GM21717 (cell line): ENCODE results near the gene ATP2A2.
A peak's percentile ranks its signal among the peaks of the same experiment; 100 is the strongest.

ENCODE experiments used
- ATAC-seq: cut with Tn5 transposase; IDR thresholded peaks from one replicate; pipeline ENCODE4 v1.9.1; 2021; ENCODE audit warnings: mild to moderate bottlenecking, moderate library complexity; ENCODE audit not compliant: unreplicated experiment

The ATP2A2 gene

GRCh38 chr12:110289044-110289710, 8.1 kb downstream of the ATP2A2 start:
- no peak for ATAC-seq

GRCh38 chr12:110289711-110290078, 8.6 kb downstream of the ATP2A2 start:
- no peak for ATAC-seq

- ATAC-seq, result no peak
These were observed 20.2 kb downstream of the ATP2A2 start for GRCh38 chr12:110301065-110301806.

DNA sequence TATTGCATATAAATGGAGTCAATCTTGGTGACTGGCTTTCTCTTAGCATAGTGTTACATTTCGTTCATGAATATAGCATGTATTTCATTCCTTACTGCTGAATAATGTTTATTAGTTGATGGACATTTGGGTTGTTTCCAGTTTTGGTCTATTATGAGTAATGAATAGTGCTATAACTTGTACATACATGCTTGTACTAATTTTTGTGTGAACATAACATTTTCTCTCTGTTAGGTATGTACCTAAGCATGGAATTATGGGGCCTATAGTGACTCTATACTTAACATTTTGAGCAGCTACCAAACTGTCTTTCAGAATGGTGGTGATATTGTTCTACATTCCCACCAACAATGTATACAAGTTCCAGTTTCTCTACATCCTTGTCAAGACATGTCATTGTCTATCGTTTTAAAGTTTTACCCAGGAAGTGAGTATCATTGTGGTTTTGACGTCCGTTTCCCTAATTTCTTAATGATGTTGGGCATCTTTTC, 23.1 kb downstream of the ATP2A2 start:
- no peak for ATAC-seq

GRCh38 chr12:110307372-110307771, 26.3 kb downstream of the ATP2A2 start:
- no peak for ATAC-seq

GRCh38 chr12:110310763-110311162, 29.7 kb downstream of the ATP2A2 start:
- ATAC-seq, result no peak

DNA sequence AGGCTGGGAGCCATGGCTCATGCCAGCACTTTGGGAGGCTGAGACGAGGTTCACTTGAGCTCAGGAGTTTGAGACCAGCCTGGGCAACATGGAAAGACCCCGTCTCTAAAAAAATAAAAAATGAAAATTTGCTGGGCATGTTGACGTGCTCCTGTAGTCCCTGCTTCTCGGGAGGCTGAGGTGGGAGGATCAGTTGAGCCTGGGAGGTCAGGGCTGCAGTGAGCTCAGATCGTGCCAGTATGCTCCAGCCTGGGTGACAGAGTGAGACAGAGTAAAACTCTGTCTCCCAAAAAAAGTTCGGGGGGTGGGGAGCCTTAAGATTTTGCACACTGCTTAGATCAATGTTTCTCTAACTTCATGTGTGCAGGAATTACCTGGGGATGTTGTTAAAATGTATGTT, 30.9 kb downstream of the ATP2A2 start:
- ATAC-seq, result no peak

DNA sequence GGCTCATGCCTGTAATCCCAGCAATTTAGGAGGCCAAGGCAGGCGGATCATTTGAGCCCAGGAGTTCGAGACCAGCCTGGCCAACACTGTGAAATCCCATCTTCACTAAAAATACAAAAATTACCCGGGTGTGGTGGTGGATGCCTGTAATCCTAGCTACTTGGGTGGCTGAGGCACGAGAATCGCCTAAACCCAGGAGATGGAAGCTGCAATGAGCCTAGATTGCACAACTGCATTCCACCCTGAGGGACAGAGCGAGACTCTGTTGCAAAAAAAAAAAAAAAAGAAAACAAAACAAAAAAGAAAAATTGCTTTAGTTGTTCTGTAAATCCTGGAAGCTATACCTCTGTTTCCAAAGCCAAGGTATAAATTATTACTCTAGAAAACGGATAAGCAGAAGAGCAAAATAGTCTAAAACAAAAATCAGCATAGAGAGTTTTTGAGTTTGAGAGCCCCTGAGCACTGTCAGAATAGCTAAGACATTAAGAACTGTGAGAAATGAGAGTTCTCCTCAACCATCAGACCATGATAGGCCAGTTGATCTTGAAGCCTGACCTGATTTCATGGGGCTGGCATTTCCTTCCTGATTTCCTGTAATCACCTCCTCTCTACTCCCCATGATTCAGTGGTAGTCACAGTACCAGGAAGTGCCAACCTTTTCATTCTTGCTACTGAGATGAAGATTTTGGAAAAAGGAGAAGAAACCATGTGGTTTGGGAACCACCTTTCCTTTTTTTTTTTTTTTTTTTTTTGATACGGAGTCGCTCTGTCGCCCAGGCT, 31.7 kb downstream of the ATP2A2 start:
- no peak for ATAC-seq

DNA sequence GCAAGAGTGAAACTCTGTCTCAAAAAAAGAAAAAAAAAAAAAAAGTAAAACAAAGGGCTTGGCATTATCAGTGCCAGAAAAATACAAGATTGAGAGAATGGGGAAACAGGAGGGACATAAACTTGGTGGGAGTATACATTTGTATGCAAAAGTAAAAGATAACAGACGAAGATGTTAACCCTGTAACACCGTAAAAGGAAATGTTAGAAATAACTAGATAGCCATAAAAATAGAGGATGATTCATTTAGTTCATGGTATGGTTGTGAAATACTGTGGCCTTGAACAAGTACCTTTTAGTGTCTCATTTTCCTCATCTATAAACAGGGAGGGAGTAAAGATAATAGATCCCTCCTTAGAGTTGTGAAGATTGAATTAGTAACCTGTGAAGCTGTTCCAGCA, 33.3 kb downstream of the ATP2A2 start:
- ATAC-seq, result peak; percentile 47

- no peak for ATAC-seq
These were observed 35.8 kb downstream of the ATP2A2 start for GRCh38 chr12:110316861-110317260.

GRCh38 chr12:110317911-110318310, 36.9 kb downstream of the ATP2A2 start:
- ATAC-seq, result no peak

GRCh38 chr12:110320550-110320949, 39.5 kb downstream of the ATP2A2 start:
- no peak for ATAC-seq

DNA sequence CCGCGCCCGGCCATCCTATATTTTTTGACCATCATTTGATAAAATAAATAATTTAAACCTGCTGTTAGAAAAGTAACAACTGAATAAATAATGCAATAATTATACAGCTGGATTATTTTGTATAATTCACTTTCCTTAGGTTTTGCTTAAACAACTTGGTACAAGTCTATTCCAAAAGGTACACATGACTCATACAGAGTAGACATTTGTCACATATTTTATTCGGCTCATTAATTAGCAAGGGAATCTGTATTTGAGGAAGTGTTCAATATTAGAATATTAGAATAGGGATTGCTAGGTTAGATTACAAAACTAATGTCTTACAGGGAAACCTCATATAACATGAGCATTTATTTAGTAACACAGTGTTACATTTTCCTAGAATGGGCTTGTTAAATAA, 48.7 kb downstream of the ATP2A2 start:
- no peak for ATAC-seq

- ATAC-seq, result no peak
These were observed 49.1 kb downstream of the ATP2A2 start for GRCh38 chr12:110330124-110330523.

DNA sequence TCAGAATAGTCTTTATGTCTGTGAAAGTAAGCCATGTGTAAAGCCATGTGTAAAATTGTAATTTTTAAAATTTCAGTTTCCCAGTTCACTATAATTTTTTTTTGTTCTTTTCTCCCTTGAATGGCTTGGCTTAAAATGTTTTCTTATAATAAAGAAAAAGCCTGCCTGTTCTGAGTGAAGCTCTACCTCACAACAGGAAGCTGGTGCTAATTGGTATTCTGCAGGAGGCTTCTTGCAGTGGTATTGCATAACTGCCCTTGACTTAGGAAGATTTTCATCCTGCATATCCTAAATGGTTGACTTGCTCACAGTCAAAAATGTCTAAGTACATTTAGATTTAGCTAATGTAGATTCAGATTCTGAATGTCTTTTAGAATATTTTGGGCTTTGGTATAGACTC, 49.5 kb downstream of the ATP2A2 start:
- ATAC-seq, result no peak

DNA sequence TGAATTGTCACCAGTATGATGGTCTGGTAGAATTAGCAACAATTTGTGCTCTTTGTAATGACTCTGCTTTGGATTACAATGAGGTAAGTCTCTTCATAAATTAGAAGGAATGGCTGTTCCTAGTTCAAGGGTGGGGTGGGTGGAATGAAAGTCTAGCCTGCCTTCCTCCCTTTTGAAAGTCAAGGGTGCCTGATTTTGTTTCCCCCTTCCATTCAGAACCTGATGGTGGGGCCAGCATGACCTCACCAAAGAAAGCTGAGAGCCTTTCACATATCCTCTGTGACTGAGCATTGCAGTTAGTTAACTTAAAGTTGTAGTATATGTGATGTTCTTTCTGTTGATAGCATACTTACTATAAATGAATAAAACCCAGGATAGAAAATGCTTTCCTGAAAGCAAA, 52.2 kb downstream of the ATP2A2 start:
- ATAC-seq, result no peak

DNA sequence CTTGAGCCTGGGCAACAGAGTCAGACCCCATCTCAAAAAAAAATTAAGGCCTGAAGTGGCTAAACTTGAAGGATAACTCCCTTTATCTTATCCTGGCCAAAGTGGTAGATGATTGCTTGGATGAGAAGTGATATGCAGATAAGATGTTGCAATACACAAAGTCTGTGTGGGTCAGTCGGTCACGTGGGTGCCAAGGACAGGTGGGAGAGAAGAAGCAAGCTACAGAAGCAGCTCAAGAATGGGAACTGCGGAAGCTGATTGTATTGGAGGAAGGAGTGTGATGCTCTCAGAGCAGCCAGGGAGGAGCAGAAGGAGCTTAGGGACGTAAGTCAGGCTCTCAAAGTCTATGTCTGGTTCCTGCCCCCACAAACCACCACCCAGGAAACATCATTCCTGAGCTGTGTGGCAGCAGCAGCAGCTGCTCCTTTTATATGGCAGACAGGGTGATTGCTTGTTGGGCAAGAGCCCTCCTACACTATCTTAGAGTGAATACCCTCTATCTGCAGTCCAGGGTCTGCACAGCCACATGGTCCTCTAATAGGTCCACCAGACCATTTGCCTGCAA, 54.5 kb downstream of the ATP2A2 start:
- ATAC-seq, result no peak

- no peak for ATAC-seq
These were observed 57.1 kb downstream of the ATP2A2 start for GRCh38 chr12:110337912-110338710.

DNA sequence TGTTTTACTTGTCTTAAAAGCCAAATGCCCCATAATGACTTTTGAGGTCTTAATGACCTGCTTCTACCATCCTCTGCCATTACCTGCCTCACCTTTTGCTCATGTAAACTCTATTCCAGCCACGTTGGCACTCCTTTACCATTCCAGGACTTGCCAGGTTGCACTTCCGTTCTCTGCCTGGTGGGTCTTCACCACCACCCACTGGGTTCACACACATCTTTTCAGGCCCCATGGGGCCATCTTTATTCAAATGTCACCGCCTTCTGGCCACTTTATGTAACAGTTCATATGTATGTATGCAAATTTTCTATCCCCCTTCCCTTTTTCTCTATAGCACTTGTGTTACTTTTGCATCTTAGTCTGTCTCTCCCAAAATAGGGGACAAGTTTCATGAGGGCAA, 57.7 kb downstream of the ATP2A2 start:
- ATAC-seq, result no peak

- no peak for ATAC-seq
These were observed 58.3 kb downstream of the ATP2A2 start for GRCh38 chr12:110339184-110339952.
